Ascending aorta (tissue), 2 donors: Measurements from ENCODE around the gene UNC5C. TPM values are rescaled to one million over a fixed set of nuclear protein-coding genes. Genes with fewer than 3 reads are reported as not detected.

Experiments used
- DNase-seq, 2 donors: peaks; one replicate each; pipeline ENCODE4 v3.0.0-alpha.2; 2019; ENCODE audit warnings: low spot score in 2 of 2
- H3K27ac ChIP-seq, 2 donors: fragments of 200-600 bp; sonication (generic); one replicate each; pipeline ENCODE4 v1.5.1; 2016 to 2017; ENCODE audit warnings: mild to moderate bottlenecking in 1 of 2
- H3K27me3 ChIP-seq: fragments of 200-600 bp; sonication (generic); one replicate; pipeline ENCODE4 v1.5.1; 2017
- H3K36me3 ChIP-seq, 2 donors: fragments of 200-600 bp; sonication (generic); one replicate each; pipeline ENCODE4 v1.5.1; 2016
- H3K4me1 ChIP-seq, 2 donors: fragments of 200-600 bp; sonication (generic); one replicate each; pipeline ENCODE4 v1.5.1; 2016 to 2017; ENCODE audit warnings: mild to moderate bottlenecking in 1 of 2
- H3K4me3 ChIP-seq, 2 donors: fragments of 200-600 bp; sonication (generic); one replicate each; pipeline ENCODE4 v1.5.1; 2016 to 2017; ENCODE audit warnings: mild to moderate bottlenecking in 1 of 2
- H3K9me3 ChIP-seq, 2 donors: fragments of 200-600 bp; sonication (generic); one replicate each; pipeline ENCODE4 v1.5.1; 2016
- CTCF ChIP-seq, 3 experiments: fragments of 200-600 bp in 2 of 3; fragments of 450-650 bp in 1 of 3; sonication (generic) in 2 of 3; IDR thresholded peaks; one replicate each; pipeline ENCODE4 v1.5.1; 2016 to 2019; ENCODE audit warnings: antibody characterized with exemption in 3 of 3, mild to moderate bottlenecking in 1 of 3, moderate library complexity in 1 of 3
- intact Hi-C: fragments of 100-400 bp; cut with DNase I; formaldehyde crosslinking; loops from one replicate; pipeline ENCODE4 v1.15.1; 2023
- total RNA-seq: library from RNA; depleted of rRNA; stranded (reverse); fragments of >200 nt; gene quantifications from one replicate; pipeline ENCODE4 v1.1.0, GENCODE V29; 2016

Gene UNC5C
- total RNA-seq, 1 donor from 2014 or later: 13.3 TPM

GRCh38 chr4:95217197-95217596 is 331.6 kb downstream of the UNC5C start:
- Histone ChIP-seq H3K36me3 (peaks cover 0 to 8% of the 10 kb centered on the region in 2 donors), H3K4me1 (no peaks in the 10 kb centered on the region), H3K27me3 (no peaks in the 10 kb centered on the region), H3K27ac (no peak overlapping the region), H3K9me3 (no peaks in the 10 kb centered on the region), H3K4me3 (no peak overlapping the region)
- intact Hi-C loops: no loop called here
- no peak for DNase-seq
- no peak for TF ChIP-seq CTCF (IDR thresholded peaks at IDR 0.05)

GRCh38 chr4:95216636-95217035 is 332.1 kb downstream of the UNC5C start:
- intact Hi-C loops: no loop called here

GRCh38 chr4:95215991-95216605 is 332.7 kb downstream of the UNC5C start:
- no peak for DNase-seq
- intact Hi-C loops: no loop called here
- Histone ChIP-seq H3K9me3 (no peaks in the 10 kb centered on the region), H3K36me3 (peaks cover 0 to 8% of the 10 kb centered on the region in 2 donors), H3K4me1 (no peaks in the 10 kb centered on the region), H3K27me3 (no peaks in the 10 kb centered on the region), H3K27ac (no peak overlapping the region), H3K4me3 (no peak overlapping the region)
- TF ChIP-seq CTCF (IDR thresholded peaks at IDR 0.05): no peak

More at GRCh38 chr4:95216636-95217035, 332.1 kb downstream of the UNC5C start:
- Histone ChIP-seq H3K27me3 (no peaks in the 10 kb centered on the region), H3K27ac (no peak overlapping the region), H3K9me3 (no peaks in the 10 kb centered on the region), H3K4me1 (no peaks in the 10 kb centered on the region), H3K36me3 (peaks cover 0 to 8% of the 10 kb centered on the region in 2 donors), H3K4me3 (no peak overlapping the region)
- no peak for DNase-seq
- TF ChIP-seq CTCF (IDR thresholded peaks at IDR 0.05): no peak

GRCh38 chr4:95215043-95215442 is 333.7 kb downstream of the UNC5C start:
- Histone ChIP-seq H3K9me3 (no peaks in the 10 kb centered on the region), H3K4me3 (no peak overlapping the region), H3K27me3 (no peaks in the 10 kb centered on the region), H3K27ac (no peak overlapping the region), H3K36me3 (peaks cover 0 to 8% of the 10 kb centered on the region in 2 donors), H3K4me1 (no peaks in the 10 kb centered on the region)
- intact Hi-C loops: no loop called here
- no peak for TF ChIP-seq CTCF (IDR thresholded peaks at IDR 0.05)
- DNase-seq: no peak

GRCh38 chr4:95214408-95214807 is 334.4 kb downstream of the UNC5C start:
- Histone ChIP-seq H3K4me1 (no peaks in the 10 kb centered on the region), H3K36me3 (peaks cover 0 to 8% of the 10 kb centered on the region in 2 donors), H3K4me3 (no peak overlapping the region), H3K27ac (no peak overlapping the region), H3K9me3 (no peaks in the 10 kb centered on the region), H3K27me3 (no peaks in the 10 kb centered on the region)
- TF ChIP-seq CTCF (IDR thresholded peaks at IDR 0.05): no peak
- no peak for DNase-seq
- intact Hi-C loops: no loop called here

GRCh38 chr4:95213366-95213765 is 335.4 kb downstream of the UNC5C start:
- no peak overlapping the region for H3K4me3 ChIP-seq
- no peak for DNase-seq
- no peaks in the 10 kb centered on the region for H3K27me3 ChIP-seq
- intact Hi-C loops: no loop called here
- H3K36me3 ChIP-seq: peaks cover 0 to 8% of the 10 kb centered on the region in 2 donors
- H3K9me3 ChIP-seq: no peaks in the 10 kb centered on the region
- H3K27ac ChIP-seq: no peak overlapping the region
- no peaks in the 10 kb centered on the region for H3K4me1 ChIP-seq
- no peak for TF ChIP-seq CTCF (IDR thresholded peaks at IDR 0.05)
